GM18867 (cell line): ENCODE results near the gene ATP2C2.

Experiments used
- ATAC-seq: cut with Tn5 transposase; IDR thresholded peaks from one replicate; pipeline ENCODE4 v1.9.1; 2021; ENCODE audit warnings: mild to moderate bottlenecking, moderate library complexity; ENCODE audit not compliant: unreplicated experiment

The ATP2C2 gene

DNA sequence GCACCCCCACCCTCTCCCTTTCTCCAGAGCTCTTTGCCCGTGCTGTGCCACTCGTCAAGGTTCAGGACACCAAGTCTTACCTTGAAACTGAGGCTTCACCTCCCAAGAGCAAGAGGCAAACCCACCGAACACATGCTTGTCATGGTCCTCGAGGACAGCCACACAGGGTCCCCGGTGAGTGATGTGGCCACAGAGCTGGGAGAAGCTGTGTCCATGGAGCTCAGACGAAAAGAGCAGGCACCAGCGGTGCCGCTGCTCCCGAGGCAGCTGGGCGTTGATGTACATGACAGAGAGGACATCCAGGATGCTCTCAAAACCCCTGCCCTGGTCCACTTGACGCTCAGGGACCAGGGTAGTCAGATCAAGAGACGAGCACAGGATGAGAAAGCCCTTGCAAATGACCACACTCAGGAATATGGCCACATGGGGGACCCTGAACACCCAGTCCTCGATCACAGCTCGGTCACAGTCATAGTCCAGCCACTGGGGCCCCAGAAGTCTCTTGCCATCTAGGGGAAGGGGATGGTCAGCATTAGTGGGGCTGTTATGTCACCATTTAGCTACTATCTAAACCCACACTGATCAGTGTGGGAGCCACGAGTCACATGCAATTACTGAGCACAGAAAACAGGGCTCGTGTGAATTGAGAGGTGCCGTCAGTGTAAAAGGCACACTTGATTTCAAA lies 118.4 kb downstream of the ATP2C2 start:
- no peak for ATAC-seq

- no peak for ATAC-seq
Measured at GRCh38 chr16:84487358-84487757, 119.0 kb downstream of the ATP2C2 start.

- ATAC-seq, result no peak
Measured at GRCh38 chr16:84489131-84489530, 120.8 kb downstream of the ATP2C2 start.

- ATAC-seq, result no peak
Measured at GRCh38 chr16:84495506-84495905, 127.2 kb downstream of the ATP2C2 start.

DNA sequence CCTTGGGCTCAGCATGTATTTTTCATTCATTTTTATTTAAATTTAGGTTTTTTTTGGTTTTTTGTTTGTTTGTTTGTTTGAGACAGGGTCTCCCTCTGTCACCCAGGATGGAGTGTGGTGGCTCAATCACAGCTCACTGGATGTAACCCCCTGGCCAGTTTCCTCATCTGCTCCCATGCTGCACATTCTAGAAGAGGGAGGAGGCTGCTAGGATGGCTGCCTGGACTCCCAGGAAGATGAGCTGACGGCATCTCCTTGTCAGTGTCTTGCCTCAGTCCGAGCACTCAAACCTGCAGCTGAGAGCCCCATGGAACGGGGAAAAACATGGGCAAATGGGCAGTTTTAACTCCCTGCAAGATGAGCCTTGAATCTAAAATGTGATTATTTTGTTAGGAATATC lies 128.7 kb downstream of the ATP2C2 start:
- no peak for ATAC-seq

DNA sequence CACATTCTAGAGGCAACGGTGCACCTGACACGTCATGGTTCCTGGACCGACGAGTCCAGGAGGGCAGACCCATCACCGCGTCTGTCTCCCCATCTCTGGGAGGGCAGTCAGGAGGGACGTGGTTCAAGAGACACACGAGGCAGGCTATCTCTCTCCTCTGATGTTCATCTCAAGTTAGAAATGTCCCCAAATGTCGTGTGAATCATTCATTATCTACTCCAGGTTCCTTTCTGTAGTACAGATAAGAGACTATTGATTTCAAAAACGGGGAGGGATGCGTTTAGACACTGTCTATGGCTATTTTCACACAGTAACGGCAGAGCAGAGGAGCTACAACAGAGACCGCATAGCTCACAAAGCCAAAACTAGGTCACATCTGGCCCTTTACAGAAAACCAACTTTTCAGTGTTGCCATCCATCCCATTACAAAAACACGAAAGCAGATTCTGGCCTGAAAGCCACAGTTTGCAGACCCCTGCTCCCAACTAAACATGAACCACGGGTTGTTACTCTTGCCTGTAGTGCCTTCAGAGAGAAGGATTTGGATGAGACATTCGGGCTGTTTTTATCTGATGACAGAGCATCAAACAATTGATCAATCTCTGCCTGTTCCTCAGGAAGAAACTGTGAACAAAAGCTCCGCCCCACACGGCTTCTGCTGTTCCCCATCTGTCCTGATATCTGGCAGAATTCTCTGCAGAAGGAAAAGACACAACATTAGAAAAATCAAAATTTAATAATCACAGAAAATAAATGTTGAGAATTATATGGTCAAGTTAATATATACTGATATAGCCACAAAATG lies 129.3 kb downstream of the ATP2C2 start:
- no peak for ATAC-seq

- ATAC-seq, result no peak
Measured at GRCh38 chr16:84498223-84498610, 129.9 kb downstream of the ATP2C2 start.

GRCh38 chr16:84498859-84499620 lies 130.7 kb downstream of the ATP2C2 start:
- no peak for ATAC-seq

DNA sequence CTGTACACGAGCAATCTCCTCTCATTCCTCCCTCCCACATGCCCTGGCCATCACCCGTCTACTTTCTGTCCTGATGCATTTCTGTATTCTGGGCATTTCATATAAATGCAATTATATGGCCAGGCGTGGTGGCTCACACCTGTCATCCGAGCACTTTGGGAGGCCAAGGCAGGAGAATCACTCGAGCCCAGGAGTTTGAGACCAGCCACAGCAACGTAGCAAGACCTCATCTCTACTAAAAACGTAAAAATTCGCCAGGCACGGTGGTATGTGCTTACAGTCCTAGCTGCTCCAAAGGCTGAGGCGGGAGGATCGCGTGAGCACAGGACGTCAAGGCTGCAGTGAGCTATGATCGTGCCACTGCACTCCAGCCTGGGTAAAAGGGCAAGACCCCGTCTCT lies 131.3 kb downstream of the ATP2C2 start:
- ATAC-seq, result no peak

- ATAC-seq, result no peak
Measured at GRCh38 chr16:84500531-84500930, 132.2 kb downstream of the ATP2C2 start.

DNA sequence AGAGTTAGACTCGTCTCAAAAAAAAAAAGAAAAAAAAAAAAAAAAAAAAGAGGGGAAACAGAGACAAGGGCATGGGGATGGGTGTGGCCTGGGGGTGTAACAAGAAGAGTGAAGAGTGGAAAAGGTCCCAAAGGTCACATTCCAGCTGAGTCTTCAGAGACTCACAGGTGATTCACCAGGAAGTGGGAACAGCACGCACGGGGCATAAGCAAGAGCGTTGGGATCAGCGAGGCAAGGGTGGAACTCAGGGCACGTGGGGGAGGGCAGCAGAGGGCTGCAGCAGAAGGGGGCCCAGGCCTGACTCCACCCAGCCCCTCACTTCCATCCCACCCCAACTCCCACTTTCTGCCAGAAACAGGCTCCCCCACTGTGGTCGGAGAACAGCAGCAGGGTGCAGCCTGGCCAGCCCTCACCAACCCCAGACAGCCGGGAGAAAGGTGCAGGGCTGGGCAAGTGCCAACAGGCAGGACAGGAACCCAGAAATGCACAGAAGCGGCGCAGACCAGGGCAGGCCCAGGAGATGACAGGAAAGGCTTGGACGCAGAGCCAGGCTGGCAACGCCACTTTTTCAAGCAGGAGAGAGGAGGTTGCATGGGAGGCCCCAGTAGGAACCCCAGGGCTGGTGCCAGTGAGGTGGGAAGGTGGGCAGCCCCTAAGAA lies 132.9 kb downstream of the ATP2C2 start:
- ATAC-seq, result no peak

- ATAC-seq, result no peak
Measured at GRCh38 chr16:84502075-84502474, 133.7 kb downstream of the ATP2C2 start.

GRCh38 chr16:84502581-84502980 lies 134.2 kb downstream of the ATP2C2 start:
- no peak for ATAC-seq

DNA sequence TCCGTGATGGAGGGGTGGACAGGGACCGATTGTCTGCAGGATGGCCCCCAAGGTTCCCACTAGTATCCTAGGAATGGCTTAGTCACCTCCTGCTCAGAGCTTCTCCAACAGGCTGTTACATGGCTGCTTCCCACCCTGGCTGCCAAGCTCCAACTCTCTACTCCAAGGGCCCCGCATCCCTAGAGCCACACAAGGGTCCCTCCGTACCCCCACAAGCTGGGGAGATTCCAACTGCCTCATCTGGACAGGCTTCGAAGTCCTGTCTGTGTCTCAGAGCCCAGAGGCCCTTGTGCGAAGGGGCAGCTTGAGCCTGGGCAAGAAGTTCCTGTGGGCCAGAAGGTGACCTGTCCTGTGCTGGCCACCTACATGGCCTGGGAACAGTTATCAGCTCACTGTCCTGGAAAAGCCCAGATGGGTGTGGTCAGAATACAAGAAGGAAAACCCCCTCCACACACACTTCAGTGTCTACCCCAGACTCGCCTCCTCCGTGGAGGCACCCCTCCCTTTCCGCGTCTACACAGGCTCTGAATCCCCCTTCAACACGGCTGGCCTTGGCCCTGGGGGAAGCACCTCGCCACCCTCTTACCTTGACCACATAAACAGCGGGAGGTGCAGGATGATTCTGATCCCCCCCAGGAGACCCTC lies 135.5 kb downstream of the ATP2C2 start:
- ATAC-seq, result no peak

- ATAC-seq, result peak; percentile 93
Measured at GRCh38 chr16:84504420-84505248, 136.3 kb downstream of the ATP2C2 start, which contains the start of gene MEAK7. Gene MEAK7 (minus strand): TSS chr16:84504659. CDS start chr16:84498086, 6,573 bp downstream.

GRCh38 chr16:84505249-84506187 lies 137.2 kb downstream of the ATP2C2 start:
- ATAC-seq, result no peak

- no peak for ATAC-seq
Measured at GRCh38 chr16:84507011-84507982, 139.0 kb downstream of the ATP2C2 start.
